Omental fat pad (tissue), 4 donors: ENCODE data around the gene TICRR. TPM values are rescaled to one million over a fixed set of nuclear protein-coding genes. Genes with fewer than 3 reads are reported as not detected.

Experiments
- ATAC-seq: fragments of 150-250 bp; one replicate; pipeline ENCODE4 v1.9.1; 2016; ENCODE audit warnings: mild to moderate bottlenecking, moderate library complexity; ENCODE audit not compliant: low FRiP score
- DNase-seq: peaks from one replicate; pipeline ENCODE4 v3.0.0-alpha.2; 2019; ENCODE audit warnings: low spot score
- total RNA-seq, 4 donors: library from RNA; depleted of rRNA; stranded (reverse); fragments of >200 nt; gene quantifications; one replicate each; pipeline ENCODE4 v1.1.0, GENCODE V29; 2016
- TF ChIP-seq, protein P1 (sequence below), 3 donors: fragments of 450-650 bp; IDR thresholded peaks; one replicate each; pipeline ENCODE4 v1.5.1; 2016 to 2017; ENCODE audit warnings: antibody characterized with exemption in 3 of 3, mild to moderate bottlenecking in 3 of 3, moderate library complexity in 2 of 3

Gene TICRR
- total RNA-seq, 4 donors from 2014 or later: 0.09 to 0.79 (median 0.36) TPM; not detected in 1

DNA sequence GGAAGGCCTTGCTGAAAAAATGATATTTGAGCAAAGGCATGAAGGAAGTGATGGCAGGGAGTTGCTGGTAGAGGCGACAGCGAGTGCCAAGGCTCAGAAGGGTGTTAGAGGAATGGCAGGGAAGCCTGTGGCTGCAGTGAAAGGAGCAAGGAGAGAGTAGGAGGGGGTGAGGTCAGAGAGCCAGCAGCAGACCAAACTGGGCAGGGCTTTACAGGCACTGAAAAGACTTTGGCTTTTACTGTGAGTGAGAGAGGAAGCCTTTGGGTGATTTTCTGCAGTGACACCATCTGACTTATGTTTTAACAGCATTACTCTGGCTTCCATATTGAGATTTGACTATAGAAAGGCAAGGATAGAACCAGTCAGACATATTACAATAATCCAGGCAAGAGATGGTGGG, 11.4 kb downstream of the TICRR start:
- DNase-seq: no peak
- ATAC-seq: no peak

DNA sequence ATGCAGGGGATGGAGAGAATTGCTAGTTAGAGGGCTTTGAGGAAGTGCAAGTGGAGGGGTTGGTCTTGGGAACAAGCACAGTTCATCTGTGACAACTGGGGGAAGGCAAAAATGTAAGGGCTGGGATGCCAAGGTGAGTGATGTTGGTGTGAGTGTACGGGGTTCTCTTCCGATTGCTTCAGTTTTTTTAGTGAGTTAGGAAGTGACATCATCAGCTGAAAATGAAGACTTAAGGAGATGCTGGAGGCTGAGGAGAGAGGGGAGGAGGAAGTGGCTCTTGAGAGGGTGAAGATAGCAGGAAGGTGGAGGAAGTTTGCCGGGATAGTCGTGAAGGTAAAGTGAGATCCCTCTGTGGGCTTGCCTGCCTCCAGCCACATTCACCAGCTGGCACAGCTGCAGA, 12.7 kb downstream of the TICRR start:
- TF ChIP-seq, protein P1, sequence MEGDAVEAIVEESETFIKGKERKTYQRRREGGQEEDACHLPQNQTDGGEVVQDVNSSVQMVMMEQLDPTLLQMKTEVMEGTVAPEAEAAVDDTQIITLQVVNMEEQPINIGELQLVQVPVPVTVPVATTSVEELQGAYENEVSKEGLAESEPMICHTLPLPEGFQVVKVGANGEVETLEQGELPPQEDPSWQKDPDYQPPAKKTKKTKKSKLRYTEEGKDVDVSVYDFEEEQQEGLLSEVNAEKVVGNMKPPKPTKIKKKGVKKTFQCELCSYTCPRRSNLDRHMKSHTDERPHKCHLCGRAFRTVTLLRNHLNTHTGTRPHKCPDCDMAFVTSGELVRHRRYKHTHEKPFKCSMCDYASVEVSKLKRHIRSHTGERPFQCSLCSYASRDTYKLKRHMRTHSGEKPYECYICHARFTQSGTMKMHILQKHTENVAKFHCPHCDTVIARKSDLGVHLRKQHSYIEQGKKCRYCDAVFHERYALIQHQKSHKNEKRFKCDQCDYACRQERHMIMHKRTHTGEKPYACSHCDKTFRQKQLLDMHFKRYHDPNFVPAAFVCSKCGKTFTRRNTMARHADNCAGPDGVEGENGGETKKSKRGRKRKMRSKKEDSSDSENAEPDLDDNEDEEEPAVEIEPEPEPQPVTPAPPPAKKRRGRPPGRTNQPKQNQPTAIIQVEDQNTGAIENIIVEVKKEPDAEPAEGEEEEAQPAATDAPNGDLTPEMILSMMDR (IDR thresholded peaks at IDR 0.05): no peak
- ATAC-seq (no peak), DNase-seq (no peak)

More for the DNA sequence above, 11.4 kb downstream of the TICRR start:
- TF ChIP-seq, protein P1 (IDR thresholded peaks at IDR 0.05): no peak

GRCh38 chr15:89591834-89592233, 16.6 kb downstream of the TICRR start:
- DNase-seq (no peak), ATAC-seq (no peak)
- TF ChIP-seq, protein P1 (IDR thresholded peaks at IDR 0.05): no peak

DNA sequence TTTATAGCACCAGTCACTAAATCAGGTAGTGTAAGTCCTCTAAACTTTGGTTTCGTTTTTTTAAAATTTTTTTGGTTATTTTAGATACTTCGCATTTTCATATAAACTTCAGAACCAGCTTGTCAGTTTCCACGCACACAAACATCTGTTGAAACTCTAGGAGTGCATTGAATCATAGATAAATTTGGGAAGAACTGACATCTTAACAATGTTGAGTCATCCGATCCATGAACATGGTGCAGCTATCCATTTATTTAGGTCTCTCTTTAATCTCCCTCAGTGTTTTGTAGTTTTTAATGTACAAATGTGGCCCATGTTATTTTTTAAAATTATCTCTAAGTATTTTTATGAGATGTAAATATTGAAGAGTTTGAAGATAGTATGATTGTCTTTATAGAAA, 17.7 kb downstream of the TICRR start:
- DNase-seq: no peak
- no peak for ATAC-seq
- TF ChIP-seq, protein P1 (IDR thresholded peaks at IDR 0.05): no peak

GRCh38 chr15:89599021-89599420, 23.8 kb downstream of the TICRR start:
- TF ChIP-seq, protein P1 (IDR thresholded peaks at IDR 0.05): no peak
- DNase-seq (no peak), ATAC-seq (no peak)

DNA sequence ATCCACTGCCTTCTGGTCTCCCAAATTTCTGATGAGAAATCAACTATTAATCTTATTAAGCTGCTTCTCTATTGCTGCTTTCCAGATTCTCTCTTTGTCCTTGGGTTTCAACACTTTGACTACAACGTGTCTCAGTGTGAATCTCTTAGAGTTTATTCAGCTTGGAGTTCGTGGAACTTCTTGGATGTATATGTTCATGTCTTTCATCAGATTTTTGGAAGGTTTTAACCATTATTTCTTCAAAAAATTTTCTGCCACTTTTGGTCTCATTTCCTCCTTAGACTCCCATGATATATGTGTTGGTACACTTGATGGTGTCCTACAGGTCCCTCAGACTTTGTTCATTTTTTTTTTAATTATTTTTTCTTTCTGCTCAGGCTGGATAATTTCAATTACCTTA, 36.0 kb downstream of the TICRR start:
- TF ChIP-seq, protein P1 (IDR thresholded peaks at IDR 0.05): no peak
- ATAC-seq (no peak), DNase-seq (no peak)

- DNase-seq (no peak), ATAC-seq (no peak)
- TF ChIP-seq, protein P1 (IDR thresholded peaks at IDR 0.05): no peak
Observed at GRCh38 chr15:89613031-89613430, 37.8 kb downstream of the TICRR start.
